Kidney (tissue), 14 donors: ENCODE data around the gene SLC9A3. TPM values are rescaled to one million over a fixed set of nuclear protein-coding genes. Genes with fewer than 3 reads are reported as not detected.
A peak's percentile ranks its signal among the peaks of the same experiment; 100 is the strongest.

Experiments
- DNase-seq, 5 donors: peaks; one replicate each; pipeline ENCODE4 v3.0.0-alpha.2; 2013 to 2020
- FAIRE-seq: peaks from 2 replicates; lab custom pipeline; 2012; peaks lifted over from hg19 to GRCh38; lab: Jason Lieb, UNC
- H3K27ac ChIP-seq, 2 donors: one replicate each; pipeline ENCODE4 v1.7.0; 2013; ENCODE audit warnings: low read depth in 2 of 2, low read length in 2 of 2, inconsistent platforms in 1 of 2
- H3K27me3 ChIP-seq: one replicate; pipeline ENCODE4 v1.7.1; 2013; ENCODE audit warnings: low read length, inconsistent platforms; ENCODE audit not compliant: control insufficient read depth, insufficient read depth
- H3K36me3 ChIP-seq, 3 donors: one replicate each; pipeline versions ENCODE4 v1.7.0 to v1.7.1; 2013; ENCODE audit warnings: low read length in 3 of 3, control low read depth in 1 of 3, inconsistent platforms in 1 of 3; ENCODE audit not compliant: insufficient read depth in 3 of 3, control insufficient read depth in 2 of 3
- H3K4me1 ChIP-seq, 3 donors: one replicate each; pipeline versions ENCODE4 v1.7.0 to v1.7.1; 2013; ENCODE audit warnings: low read length in 3 of 3, inconsistent platforms in 1 of 3, low read depth in 1 of 3; ENCODE audit not compliant: control insufficient read depth in 2 of 3, insufficient read depth in 2 of 3
- H3K4me3 ChIP-seq, 3 donors: one replicate each; pipeline versions ENCODE4 v1.7.0 to v1.8.1; 2013; ENCODE audit warnings: low read length in 3 of 3, control low read depth in 1 of 3, inconsistent platforms in 1 of 3
- H3K9ac ChIP-seq, 3 donors: one replicate each; pipeline versions ENCODE4 v1.7.0 to v1.7.1; 2013; ENCODE audit warnings: low read length in 3 of 3, control low read depth in 1 of 3, inconsistent platforms in 1 of 3
- H3K9me3 ChIP-seq, 3 donors: one replicate each; pipeline versions ENCODE4 v1.7.0 to v1.7.1; 2013; ENCODE audit warnings: low read length in 3 of 3, control low read depth in 1 of 3, inconsistent platforms in 1 of 3; ENCODE audit not compliant: control insufficient read depth in 2 of 3, insufficient read depth in 1 of 3
- CTCF ChIP-seq: IDR thresholded peaks from 3 replicates; pipeline ENCODE4 v1.5.1; 2012; ENCODE audit warnings: mild to moderate bottlenecking, moderate library complexity, borderline replicate concordance; ENCODE audit not compliant: insufficient read depth; ENCODE audit errors: extremely low read depth
- intact Hi-C: fragments of 100-400 bp; cut with DNase I; formaldehyde crosslinking; loops from one replicate; pipeline ENCODE4 v1.11.1; 2022
- polyA plus RNA-seq: library from polyadenylated mRNA; stranded (reverse); fragments of 350-450 nt; fragmentation: Illumina TruSeq; extraction: RNeasy Lipid Tissue Mini Kit (QIAGEN cat#74804); gene quantifications from one replicate; pipeline ENCODE4 v1.2.3, GENCODE V29; 2014; ENCODE audit warnings: low read depth, low replicate concordance; ENCODE audit not compliant: insufficient read depth
- total RNA-seq: library from RNA; stranded (reverse); fragmentation: NEBNext Ultra II Directional; extraction: Animal tissue kit (Norgen Biotek cat#: 25700); gene quantifications from one replicate; pipeline ENCODE4 v1.2.1, GENCODE V29; 2021
- donor health status: control.
- donor health status: control.
- donor health status: control.
- donor health status: control.
- donor health status: control.
- donor health status: DM: yes; HTN: yes; CAD: no.
- donor health status: Normal renal cell carcinoma (clear cell type).

Gene SLC9A3
- total and polyA plus RNA-seq, 2 donors from 2014 or later: 10.5 to 36.9 TPM

DNA sequence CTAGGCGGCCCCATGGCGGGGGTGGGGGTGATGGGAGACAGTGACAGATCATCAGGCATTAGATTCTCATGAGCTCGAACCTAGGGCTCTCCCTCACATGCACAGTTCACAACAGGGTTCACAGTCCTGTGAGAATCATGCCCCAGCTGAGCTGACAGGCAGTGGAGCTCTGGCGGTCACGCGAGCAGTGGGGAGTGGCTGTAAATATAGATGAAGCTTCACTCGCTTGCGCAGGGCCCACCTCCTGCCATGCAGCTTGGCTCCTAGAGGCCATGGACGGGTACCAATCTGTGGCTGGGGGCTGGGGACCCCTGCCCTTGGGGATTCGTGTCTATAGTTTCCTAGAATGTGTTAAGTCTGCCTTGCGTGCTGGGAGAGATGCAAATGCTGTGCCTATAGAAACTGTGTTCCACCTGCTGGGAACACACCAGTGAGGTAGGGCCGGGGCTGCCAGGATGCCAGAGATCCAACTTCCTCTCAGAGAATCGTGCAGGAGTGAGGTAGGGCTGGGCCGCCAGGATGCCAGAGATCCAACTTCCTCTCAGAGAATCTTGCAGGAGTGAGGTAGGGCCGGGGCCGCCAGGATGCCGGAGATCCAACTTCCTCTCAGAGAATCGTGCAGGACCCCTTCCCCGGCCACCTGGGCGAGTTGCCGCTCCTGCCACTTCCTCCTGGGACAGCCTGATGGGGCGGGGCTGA lies 95.3 kb downstream of the SLC9A3 start:
- H3K4me3 ChIP-seq: no peak overlapping the region
- H3K27ac ChIP-seq: no peak overlapping the region
- H3K9ac ChIP-seq: no peak overlapping the region
- H3K36me3 ChIP-seq: no peaks in the 10 kb centered on the region
- H3K4me1 ChIP-seq: no peaks in the 10 kb centered on the region
- TF ChIP-seq CTCF: no peak
- intact Hi-C loops: no loop called here
- FAIRE-seq (no peak), DNase-seq (peak in 1 of 5 donors; percentile 26)
- no peaks in the 10 kb centered on the region for H3K9me3 ChIP-seq
- no peaks in the 10 kb centered on the region for H3K27me3 ChIP-seq

DNA sequence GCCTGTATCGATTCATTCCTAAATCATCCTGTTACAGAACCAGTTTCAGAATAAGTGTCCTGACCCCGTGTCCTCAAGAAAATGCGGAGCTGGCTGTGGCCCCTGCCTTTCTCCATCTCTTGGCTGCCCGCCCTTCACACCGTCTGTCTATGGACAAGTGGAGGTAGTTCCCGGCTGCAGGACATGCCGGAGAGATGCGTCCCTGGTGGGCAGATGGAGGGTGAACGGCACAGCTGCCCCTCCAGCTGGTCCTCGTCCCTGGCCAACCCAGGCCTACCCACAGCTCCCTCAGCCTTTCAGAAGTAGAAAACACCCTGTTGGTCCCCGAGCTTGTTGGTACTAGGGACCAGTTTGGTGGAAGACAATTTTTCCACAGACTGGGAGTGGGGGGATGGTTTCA lies 96.0 kb downstream of the SLC9A3 start:
- Histone ChIP-seq H3K4me3 (no peak overlapping the region), H3K27me3 (no peaks in the 10 kb centered on the region), H3K9ac (no peak overlapping the region), H3K4me1 (no peaks in the 10 kb centered on the region), H3K9me3 (no peaks in the 10 kb centered on the region), H3K36me3 (no peaks in the 10 kb centered on the region), H3K27ac (no peak overlapping the region)
- no peak for TF ChIP-seq CTCF
- DNase-seq: peak in 2 of 5 donors; percentile 23 to 57
- FAIRE-seq: no peak
- intact Hi-C loops: no loop called here

DNA sequence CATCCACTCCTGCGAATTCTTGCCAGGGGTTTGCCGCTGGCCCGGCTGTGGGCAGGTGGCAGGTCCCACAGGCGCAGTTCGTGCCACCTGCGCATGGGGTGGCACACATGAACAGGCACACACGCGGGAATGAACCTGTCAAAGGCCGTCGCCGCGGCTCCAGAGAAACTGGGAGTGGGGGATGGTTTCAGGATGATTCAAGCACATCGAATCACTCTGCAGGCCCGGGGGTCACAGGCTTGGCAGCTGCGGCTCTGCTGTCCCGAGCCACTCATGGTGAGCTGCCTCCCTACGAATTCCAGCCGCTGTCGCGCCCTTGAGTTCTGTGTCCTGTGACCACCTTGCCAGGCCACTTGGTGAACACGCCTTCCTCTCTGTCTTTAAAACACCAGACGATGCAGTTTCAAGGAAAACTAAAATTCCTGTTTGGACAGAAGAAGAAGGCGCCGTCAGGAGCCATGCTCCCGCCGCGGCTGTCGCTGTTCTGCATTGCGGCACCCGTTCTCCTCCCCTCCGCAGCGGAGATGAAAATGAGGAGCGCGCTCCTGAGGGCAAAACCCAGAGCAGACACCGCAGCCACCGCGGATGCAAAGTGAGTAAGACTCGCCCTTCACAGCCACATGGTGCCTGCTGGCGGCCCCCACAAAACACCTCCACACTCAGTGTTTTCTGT lies 96.7 kb downstream of the SLC9A3 start:
- intact Hi-C loops: no loop called here
- peak in 2 of 5 donors; percentile 31 to 49 for DNase-seq
- Histone ChIP-seq H3K27me3 (no peaks in the 10 kb centered on the region), H3K27ac (no peak overlapping the region), H3K9ac (no peak overlapping the region), H3K4me3 (no peak overlapping the region), H3K4me1 (no peaks in the 10 kb centered on the region), H3K9me3 (no peaks in the 10 kb centered on the region), H3K36me3 (no peaks in the 10 kb centered on the region)
- no peak for FAIRE-seq
- TF ChIP-seq CTCF: no peak
